H1 (cell line): Measurements from ENCODE around the gene TRIOBP. TPM values are rescaled to one million over a fixed set of nuclear protein-coding genes. Genes with fewer than 3 reads are reported as not detected.

ENCODE experiments used
- ATF3 ChIP-seq: IDR thresholded peaks from 2 replicates; pipeline ENCODE4 v1.6.1; 2011; ENCODE audit warnings: low read depth, mild to moderate bottlenecking, low read length; ENCODE audit not compliant: insufficient read depth
- CTBP2 ChIP-seq: IDR thresholded peaks from 2 replicates; pipeline ENCODE4 v1.7.0; 2011; ENCODE audit warnings: borderline replicate concordance, mild to moderate bottlenecking, moderate library complexity, mixed read lengths, low read length; ENCODE audit not compliant: insufficient read depth, insufficient read length
- EZH2 ChIP-seq: fragments of 200-600 bp; sonication (generic); IDR thresholded peaks from 2 replicates; pipeline ENCODE4 v1.7.1; 2012; ENCODE audit warnings: low read depth, mild to moderate bottlenecking, moderate library complexity, low read length, inconsistent platforms; ENCODE audit not compliant: severe bottlenecking
- RNF2 ChIP-seq: fragments of 200-900, 300-1000 bp; sonication (generic); IDR thresholded peaks from 2 replicates; pipeline ENCODE4 v1.7.1; 2016; ENCODE audit warnings: borderline replicate concordance, low read depth, mild to moderate bottlenecking, antibody characterized with exemption, low read length; ENCODE audit not compliant: poor library complexity, severe bottlenecking; ENCODE audit errors: missing control alignments
- SRF ChIP-seq: IDR thresholded peaks from 2 replicates; pipeline ENCODE4 v1.6.1; 2011; ENCODE audit warnings: mild to moderate bottlenecking, low read depth, low read length, moderate library complexity
- polyA plus RNA-seq, 7 experiments: library from polyadenylated mRNA; depleted of rRNA in 3 of 7; stranded (reverse) in 5 of 7; unstranded in 2 of 7; fragments of >200 nt in 5 of 7; fragments of 200-250 nt in 2 of 7; gene quantifications; 1 replicate in 5 of 7; 2 replicates in 1 of 7; 4 replicates in 1 of 7; pipeline versions ENCODE4 v1.2.1 to v1.2.3, GENCODE V29; 2011 to 2013; ENCODE audit warnings: missing spikeins in 2 of 7, mixed read lengths in 2 of 7
- total RNA-seq: library from RNA; stranded (reverse); fragmentation: NEBNext Ultra II Directional; extraction: Animal tissue kit (Norgen Biotek cat#: 25700); gene quantifications from 2 replicates; pipeline ENCODE4 v1.2.1, GENCODE V29; 2021
- TF ChIP-seq, protein P1 (sequence below): fragments of 300-600 bp; sonication (generic); IDR thresholded peaks from 2 replicates; pipeline ENCODE4 v1.7.1; 2012; ENCODE audit warnings: low read length, moderate library complexity, mild to moderate bottlenecking, inconsistent platforms; ENCODE audit not compliant: insufficient replicate concordance
- TF ChIP-seq, protein P2 (sequence below): IDR thresholded peaks from 2 replicates; pipeline ENCODE4 v1.6.1; 2012; ENCODE audit warnings: inconsistent platforms

Gene TRIOBP
- total and polyA plus RNA-seq, 2 of the 8 experiments (the other 6 are each of a cell fraction or from before 2014, with no cell fraction given), result 18.2 to 27.3 TPM

DNA sequence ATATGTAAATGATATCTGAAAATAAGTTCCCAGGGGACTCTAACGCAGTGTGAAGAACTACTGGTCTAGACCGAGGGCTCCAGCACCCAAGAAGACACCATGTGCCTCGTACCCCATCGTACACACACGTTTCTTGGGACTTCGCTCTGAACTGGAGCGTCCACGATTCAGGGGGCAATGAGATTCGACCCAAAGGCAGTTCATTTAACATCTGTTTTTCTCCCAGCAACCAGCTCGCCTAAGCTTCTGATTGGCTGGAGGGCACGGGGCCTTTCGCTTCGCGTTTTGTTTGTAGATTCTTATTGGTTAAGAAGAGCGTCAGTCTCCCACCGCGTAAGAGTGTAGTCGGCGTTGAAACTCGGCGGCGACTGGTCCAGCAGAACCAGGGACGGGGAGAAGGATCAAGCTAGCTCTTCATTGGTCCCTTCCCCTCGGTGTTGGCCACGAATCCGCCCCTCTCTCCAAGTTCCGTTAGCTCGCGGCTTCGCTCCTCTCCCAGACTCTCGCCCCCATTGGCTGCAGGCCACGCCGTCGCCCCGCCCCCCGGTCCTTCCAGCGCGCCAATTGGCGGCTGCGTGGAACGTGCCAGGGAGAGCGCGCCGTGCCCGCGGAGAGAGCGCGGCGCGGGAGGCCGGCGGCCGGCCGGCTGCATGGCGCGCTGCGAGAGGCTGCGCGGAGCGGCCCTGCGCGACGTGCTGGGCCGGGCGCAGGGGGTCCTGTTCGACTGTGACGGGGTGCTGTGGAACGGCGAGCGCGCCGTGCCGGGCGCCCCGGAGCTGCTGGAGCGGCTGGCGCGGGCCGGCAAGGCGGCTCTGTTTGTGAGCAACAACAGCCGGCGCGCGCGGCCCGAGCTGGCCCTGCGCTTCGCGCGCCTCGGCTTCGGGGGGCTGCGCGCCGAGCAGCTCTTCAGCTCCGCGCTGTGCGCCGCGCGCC, 38.4 kb upstream of the TRIOBP start, which contains the start of gene PDXP (continued):
- TF ChIP-seq CTBP2 (no peak), ATF3 (no peak), SRF (no peak), RNF2 (no peak), EZH2 (no peak)
- TF ChIP-seq, protein P1, sequence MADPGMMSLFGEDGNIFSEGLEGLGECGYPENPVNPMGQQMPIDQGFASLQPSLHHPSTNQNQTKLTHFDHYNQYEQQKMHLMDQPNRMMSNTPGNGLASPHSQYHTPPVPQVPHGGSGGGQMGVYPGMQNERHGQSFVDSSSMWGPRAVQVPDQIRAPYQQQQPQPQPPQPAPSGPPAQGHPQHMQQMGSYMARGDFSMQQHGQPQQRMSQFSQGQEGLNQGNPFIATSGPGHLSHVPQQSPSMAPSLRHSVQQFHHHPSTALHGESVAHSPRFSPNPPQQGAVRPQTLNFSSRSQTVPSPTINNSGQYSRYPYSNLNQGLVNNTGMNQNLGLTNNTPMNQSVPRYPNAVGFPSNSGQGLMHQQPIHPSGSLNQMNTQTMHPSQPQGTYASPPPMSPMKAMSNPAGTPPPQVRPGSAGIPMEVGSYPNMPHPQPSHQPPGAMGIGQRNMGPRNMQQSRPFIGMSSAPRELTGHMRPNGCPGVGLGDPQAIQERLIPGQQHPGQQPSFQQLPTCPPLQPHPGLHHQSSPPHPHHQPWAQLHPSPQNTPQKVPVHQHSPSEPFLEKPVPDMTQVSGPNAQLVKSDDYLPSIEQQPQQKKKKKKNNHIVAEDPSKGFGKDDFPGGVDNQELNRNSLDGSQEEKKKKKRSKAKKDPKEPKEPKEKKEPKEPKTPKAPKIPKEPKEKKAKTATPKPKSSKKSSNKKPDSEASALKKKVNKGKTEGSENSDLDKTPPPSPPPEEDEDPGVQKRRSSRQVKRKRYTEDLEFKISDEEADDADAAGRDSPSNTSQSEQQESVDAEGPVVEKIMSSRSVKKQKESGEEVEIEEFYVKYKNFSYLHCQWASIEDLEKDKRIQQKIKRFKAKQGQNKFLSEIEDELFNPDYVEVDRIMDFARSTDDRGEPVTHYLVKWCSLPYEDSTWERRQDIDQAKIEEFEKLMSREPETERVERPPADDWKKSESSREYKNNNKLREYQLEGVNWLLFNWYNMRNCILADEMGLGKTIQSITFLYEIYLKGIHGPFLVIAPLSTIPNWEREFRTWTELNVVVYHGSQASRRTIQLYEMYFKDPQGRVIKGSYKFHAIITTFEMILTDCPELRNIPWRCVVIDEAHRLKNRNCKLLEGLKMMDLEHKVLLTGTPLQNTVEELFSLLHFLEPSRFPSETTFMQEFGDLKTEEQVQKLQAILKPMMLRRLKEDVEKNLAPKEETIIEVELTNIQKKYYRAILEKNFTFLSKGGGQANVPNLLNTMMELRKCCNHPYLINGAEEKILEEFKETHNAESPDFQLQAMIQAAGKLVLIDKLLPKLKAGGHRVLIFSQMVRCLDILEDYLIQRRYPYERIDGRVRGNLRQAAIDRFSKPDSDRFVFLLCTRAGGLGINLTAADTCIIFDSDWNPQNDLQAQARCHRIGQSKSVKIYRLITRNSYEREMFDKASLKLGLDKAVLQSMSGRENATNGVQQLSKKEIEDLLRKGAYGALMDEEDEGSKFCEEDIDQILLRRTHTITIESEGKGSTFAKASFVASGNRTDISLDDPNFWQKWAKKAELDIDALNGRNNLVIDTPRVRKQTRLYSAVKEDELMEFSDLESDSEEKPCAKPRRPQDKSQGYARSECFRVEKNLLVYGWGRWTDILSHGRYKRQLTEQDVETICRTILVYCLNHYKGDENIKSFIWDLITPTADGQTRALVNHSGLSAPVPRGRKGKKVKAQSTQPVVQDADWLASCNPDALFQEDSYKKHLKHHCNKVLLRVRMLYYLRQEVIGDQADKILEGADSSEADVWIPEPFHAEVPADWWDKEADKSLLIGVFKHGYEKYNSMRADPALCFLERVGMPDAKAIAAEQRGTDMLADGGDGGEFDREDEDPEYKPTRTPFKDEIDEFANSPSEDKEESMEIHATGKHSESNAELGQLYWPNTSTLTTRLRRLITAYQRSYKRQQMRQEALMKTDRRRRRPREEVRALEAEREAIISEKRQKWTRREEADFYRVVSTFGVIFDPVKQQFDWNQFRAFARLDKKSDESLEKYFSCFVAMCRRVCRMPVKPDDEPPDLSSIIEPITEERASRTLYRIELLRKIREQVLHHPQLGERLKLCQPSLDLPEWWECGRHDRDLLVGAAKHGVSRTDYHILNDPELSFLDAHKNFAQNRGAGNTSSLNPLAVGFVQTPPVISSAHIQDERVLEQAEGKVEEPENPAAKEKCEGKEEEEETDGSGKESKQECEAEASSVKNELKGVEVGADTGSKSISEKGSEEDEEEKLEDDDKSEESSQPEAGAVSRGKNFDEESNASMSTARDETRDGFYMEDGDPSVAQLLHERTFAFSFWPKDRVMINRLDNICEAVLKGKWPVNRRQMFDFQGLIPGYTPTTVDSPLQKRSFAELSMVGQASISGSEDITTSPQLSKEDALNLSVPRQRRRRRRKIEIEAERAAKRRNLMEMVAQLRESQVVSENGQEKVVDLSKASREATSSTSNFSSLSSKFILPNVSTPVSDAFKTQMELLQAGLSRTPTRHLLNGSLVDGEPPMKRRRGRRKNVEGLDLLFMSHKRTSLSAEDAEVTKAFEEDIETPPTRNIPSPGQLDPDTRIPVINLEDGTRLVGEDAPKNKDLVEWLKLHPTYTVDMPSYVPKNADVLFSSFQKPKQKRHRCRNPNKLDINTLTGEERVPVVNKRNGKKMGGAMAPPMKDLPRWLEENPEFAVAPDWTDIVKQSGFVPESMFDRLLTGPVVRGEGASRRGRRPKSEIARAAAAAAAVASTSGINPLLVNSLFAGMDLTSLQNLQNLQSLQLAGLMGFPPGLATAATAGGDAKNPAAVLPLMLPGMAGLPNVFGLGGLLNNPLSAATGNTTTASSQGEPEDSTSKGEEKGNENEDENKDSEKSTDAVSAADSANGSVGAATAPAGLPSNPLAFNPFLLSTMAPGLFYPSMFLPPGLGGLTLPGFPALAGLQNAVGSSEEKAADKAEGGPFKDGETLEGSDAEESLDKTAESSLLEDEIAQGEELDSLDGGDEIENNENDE, result no peak
- TF ChIP-seq, protein P2, sequence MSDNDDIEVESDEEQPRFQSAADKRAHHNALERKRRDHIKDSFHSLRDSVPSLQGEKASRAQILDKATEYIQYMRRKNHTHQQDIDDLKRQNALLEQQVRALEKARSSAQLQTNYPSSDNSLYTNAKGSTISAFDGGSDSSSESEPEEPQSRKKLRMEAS, result peak; percentile 95
